Smooth muscle cell (in vitro differentiated cells): ENCODE data around the gene TSC22D1. TPM values are rescaled to one million over a fixed set of nuclear protein-coding genes. Genes with fewer than 3 reads are reported as not detected.
"Not testable (repeated sequence)": the region's sequence is repeated elsewhere in the genome, so short reads cannot be mapped to it uniquely, and the experiment has no call there.

Source experiments
- DNase-seq: peaks from one replicate; lab custom pipeline; 2025; ENCODE audit not compliant: unreplicated experiment; lab: John Stamatoyannopoulos, UW
- H2AFZ ChIP-seq: fragments of 200-600 bp; sonication (generic); 2 replicates; pipeline ENCODE4 v1.6.0; 2016; ENCODE audit warnings: antibody characterized with exemption, low read depth, mild to moderate bottlenecking
- H3F3A ChIP-seq: fragments of 200-600 bp; sonication (generic); 2 replicates; pipeline ENCODE4 v1.6.0; 2017; ENCODE audit warnings: antibody characterized with exemption, low read depth
- H3K27ac ChIP-seq: fragments of 200-600 bp; sonication (generic); 2 replicates; pipeline ENCODE4 v1.5.1; 2016; ENCODE audit warnings: low read depth, mild to moderate bottlenecking
- H3K27me3 ChIP-seq: fragments of 200-600 bp; sonication (generic); 2 replicates; pipeline ENCODE4 v1.6.1; 2016; ENCODE audit warnings: low read depth, mild to moderate bottlenecking
- H3K36me3 ChIP-seq: fragments of 200-600 bp; sonication (generic); 2 replicates; pipeline ENCODE4 v1.5.1; 2016; ENCODE audit warnings: low read depth
- H3K4me1 ChIP-seq: fragments of 200-600 bp; sonication (generic); 2 replicates; pipeline ENCODE4 v1.5.1; 2016; ENCODE audit warnings: low read depth
- H3K4me2 ChIP-seq: fragments of 200-600 bp; sonication (generic); 2 replicates; pipeline ENCODE4 v1.6.0; 2016; ENCODE audit warnings: mild to moderate bottlenecking
- H3K4me3 ChIP-seq: fragments of 200-600 bp; sonication (generic); 2 replicates; pipeline ENCODE4 v1.5.1; 2016; ENCODE audit warnings: mild to moderate bottlenecking
- H3K79me2 ChIP-seq: fragments of 200-600 bp; sonication (generic); 2 replicates; pipeline ENCODE4 v1.6.0; 2016; ENCODE audit warnings: low read depth, mild to moderate bottlenecking
- H3K9ac ChIP-seq: fragments of 200-600 bp; sonication (generic); 2 replicates; pipeline ENCODE4 v1.6.0; 2016; ENCODE audit warnings: low read depth
- H3K9me3 ChIP-seq: fragments of 200-600 bp; sonication (generic); replicated peaks from 2 replicates; pipeline ENCODE4 v1.5.1; 2016; ENCODE audit warnings: low read depth
- H4K20me1 ChIP-seq: fragments of 200-600 bp; sonication (generic); 2 replicates; pipeline ENCODE4 v1.6.0; 2016; ENCODE audit warnings: low read depth
- WGBS: methylation state at CpG from one replicate; pipeline ENCODE4 v1.1.7; 2016; ENCODE audit warnings: low lambda C conversion rate; 5-methylcytosine and 5-hydroxymethylcytosine counted together
- polyA plus RNA-seq: library from polyadenylated mRNA; unstranded; fragments of >200 nt; fragmentation: Nextera tagmentation; extraction: Ambion mirVana; gene quantifications from 2 replicates; pipeline ENCODE4 v1.2.1, GENCODE V29; 2016
- total RNA-seq: library from RNA; depleted of rRNA; stranded (reverse); fragments of >200 nt; gene quantifications from 2 replicates; pipeline ENCODE4 v1.2.3, GENCODE V29; 2014
- TF ChIP-seq, protein P1 (sequence below): fragments of 200-600 bp; sonication (generic); IDR thresholded peaks from 2 replicates; pipeline ENCODE4 v1.5.1; 2017; ENCODE audit warnings: borderline replicate concordance, mild to moderate bottlenecking, antibody characterized with exemption; ENCODE audit not compliant: insufficient read depth, poor library complexity, severe bottlenecking

TSC22D1 gene
- total and polyA plus RNA-seq, 2 experiments from 2014 or later = 117 to 159 TPM

DNA sequence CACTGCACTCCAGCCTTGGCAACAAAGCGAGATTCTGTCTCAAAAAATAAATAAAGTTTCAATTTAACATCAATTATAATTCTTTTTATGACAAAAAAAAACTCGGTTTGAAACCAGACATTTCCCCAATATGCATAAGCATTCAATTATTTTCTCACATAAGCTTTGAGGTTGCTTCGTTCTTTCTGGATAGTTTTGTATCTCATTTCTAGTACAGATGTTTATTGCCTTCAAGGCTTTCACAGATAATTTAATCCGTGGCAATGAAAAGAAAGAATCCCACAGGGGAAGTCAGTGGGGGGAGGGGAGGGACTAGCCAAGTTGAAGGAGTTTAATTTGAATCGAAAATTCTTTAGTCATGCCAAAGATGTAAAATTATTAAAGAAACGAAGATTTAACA is 29.6 kb upstream of the TSC22D1 start:
- no peaks in the 10 kb centered on the region for H3K9me3 ChIP-seq
- H3K79me2 ChIP-seq = no peaks in the 10 kb centered on the region
- no peak overlapping the region for H2AFZ ChIP-seq
- H3K9ac ChIP-seq = no peak overlapping the region
- no peak overlapping the region for H3K4me2 ChIP-seq
- no peaks in the 10 kb centered on the region for H3F3A ChIP-seq
- H4K20me1 ChIP-seq = no peaks in the 10 kb centered on the region
- no peak for DNase-seq
- H3K36me3 ChIP-seq = no peaks in the 10 kb centered on the region
- H3K4me3 ChIP-seq = no peak overlapping the region
- no peaks in the 10 kb centered on the region for H3K27me3 ChIP-seq
- WGBS = 74% methylated on average over 6 of the region's 6 CpGs
- TF ChIP-seq, protein P1, sequence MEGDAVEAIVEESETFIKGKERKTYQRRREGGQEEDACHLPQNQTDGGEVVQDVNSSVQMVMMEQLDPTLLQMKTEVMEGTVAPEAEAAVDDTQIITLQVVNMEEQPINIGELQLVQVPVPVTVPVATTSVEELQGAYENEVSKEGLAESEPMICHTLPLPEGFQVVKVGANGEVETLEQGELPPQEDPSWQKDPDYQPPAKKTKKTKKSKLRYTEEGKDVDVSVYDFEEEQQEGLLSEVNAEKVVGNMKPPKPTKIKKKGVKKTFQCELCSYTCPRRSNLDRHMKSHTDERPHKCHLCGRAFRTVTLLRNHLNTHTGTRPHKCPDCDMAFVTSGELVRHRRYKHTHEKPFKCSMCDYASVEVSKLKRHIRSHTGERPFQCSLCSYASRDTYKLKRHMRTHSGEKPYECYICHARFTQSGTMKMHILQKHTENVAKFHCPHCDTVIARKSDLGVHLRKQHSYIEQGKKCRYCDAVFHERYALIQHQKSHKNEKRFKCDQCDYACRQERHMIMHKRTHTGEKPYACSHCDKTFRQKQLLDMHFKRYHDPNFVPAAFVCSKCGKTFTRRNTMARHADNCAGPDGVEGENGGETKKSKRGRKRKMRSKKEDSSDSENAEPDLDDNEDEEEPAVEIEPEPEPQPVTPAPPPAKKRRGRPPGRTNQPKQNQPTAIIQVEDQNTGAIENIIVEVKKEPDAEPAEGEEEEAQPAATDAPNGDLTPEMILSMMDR = no peak
- H3K4me1 ChIP-seq = no peaks in the 10 kb centered on the region
- H3K27ac ChIP-seq = no peak overlapping the region

DNA sequence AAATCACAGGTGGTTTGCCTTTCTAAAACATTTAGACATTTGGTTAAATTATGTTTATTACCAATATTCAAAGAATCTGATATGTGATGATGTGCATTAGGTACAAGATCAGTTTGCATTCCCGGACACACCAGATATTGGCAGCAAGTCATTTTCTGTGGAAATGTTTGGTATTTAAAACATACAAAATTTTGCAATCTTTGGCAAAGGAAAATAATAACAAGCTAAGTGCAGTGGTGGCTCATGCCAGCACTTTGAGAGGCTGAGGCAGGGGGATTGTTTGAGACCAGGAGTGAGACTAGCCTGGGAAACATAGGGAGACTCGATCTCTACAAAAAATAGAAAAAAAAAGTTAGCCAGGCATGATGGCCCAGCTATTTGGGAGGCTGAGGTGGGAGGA is 29.1 kb upstream of the TSC22D1 start:
- WGBS = 85% methylated on average over 2 of the region's 2 CpGs
- H2AFZ ChIP-seq = no peak overlapping the region
- no peaks in the 10 kb centered on the region for H3K9me3 ChIP-seq
- no peak for DNase-seq
- H3K27me3 ChIP-seq = no peaks in the 10 kb centered on the region
- H3K36me3 ChIP-seq = no peaks in the 10 kb centered on the region
- TF ChIP-seq, protein P1 = no peak
- no peak overlapping the region for H3K27ac ChIP-seq
- H3K4me1 ChIP-seq = no peaks in the 10 kb centered on the region
- H3K9ac ChIP-seq = no peak overlapping the region
- no peaks in the 10 kb centered on the region for H3K79me2 ChIP-seq
- H4K20me1 ChIP-seq = no peaks in the 10 kb centered on the region
- no peak overlapping the region for H3K4me3 ChIP-seq
- H3K4me2 ChIP-seq = no peak overlapping the region
- H3F3A ChIP-seq = no peaks in the 10 kb centered on the region

DNA sequence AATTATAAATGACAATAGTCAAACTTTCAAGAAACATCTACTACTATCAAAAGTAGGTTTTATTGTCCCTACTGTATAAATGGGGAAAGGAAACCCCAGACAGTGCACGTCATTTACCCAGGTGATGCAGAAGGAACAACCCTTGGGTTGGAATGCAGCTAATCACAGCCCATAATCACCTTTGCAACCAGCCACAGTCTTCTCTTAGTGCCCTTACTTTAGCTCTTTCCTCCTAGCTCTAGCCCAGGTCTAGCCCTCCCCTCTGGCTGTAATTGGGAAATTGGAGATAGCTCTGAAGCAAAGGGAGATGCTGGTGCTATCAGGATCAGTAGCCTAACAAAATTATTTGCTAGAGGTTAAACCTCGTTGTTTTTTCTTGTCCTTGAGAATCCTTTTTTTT is 25.5 kb upstream of the TSC22D1 start:
- TF ChIP-seq, protein P1 = no peak
- H3K9ac ChIP-seq = no peak overlapping the region
- no peak overlapping the region for H3K27ac ChIP-seq
- H3F3A ChIP-seq = no peaks in the 10 kb centered on the region
- H3K4me3 ChIP-seq = no peak overlapping the region
- 60% methylated on average over 2 of the region's 2 CpGs for WGBS
- no peaks in the 10 kb centered on the region for H3K36me3 ChIP-seq
- H3K4me1 ChIP-seq = no peaks in the 10 kb centered on the region
- no peak for DNase-seq
- no peaks in the 10 kb centered on the region for H3K27me3 ChIP-seq
- H2AFZ ChIP-seq = no peak overlapping the region
- no peak overlapping the region for H3K4me2 ChIP-seq
- no peaks in the 10 kb centered on the region for H3K9me3 ChIP-seq
- no peaks in the 10 kb centered on the region for H3K79me2 ChIP-seq
- no peaks in the 10 kb centered on the region for H4K20me1 ChIP-seq

DNA sequence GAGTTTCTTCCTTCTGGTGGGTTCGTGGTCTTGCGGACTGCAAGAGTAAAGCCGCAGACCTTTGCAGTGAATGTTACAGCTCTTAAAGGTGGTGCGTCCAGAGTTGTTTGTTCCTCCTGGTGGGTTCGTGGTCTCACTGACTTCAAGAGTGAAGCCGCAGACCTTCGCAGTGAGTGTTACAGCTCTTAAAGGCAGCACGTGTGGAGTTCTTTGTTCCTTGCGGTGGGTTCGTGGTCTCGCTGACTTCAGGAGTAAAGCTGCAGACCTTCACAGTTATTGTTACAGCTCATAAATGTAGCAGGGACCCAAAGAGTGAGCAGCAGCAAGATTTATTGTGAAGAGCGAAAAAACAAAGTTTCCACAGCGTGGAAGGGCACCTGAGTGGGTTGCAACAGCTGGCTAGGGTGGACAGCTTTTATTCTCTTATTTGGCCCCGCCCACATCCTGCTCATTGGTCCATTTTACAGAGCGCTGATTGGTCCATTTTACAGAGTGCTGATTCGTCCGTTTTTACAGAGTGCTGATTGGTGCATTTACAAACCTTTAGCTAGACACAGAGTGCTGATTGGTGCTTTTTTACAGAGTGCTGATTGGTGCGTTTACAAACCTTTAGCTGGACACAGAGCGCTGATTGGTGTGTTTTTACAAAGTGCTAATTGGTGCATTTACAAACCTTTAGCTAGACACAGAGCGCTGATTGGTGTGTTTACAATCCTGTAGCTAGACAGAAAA is 17.9 kb upstream of the TSC22D1 start:
- H4K20me1 ChIP-seq, H3K27me3 ChIP-seq, H3K36me3 ChIP-seq, H3K79me2 ChIP-seq, H3K9me3 ChIP-seq, H3F3A ChIP-seq, H3K9ac ChIP-seq, DNase-seq, H2AFZ ChIP-seq, H3K27ac ChIP-seq, H3K4me2 ChIP-seq, H3K4me3 ChIP-seq, H3K4me1 ChIP-seq: not testable (repeated sequence)
- WGBS = 96% methylated on average over 20 of the region's 20 CpGs
